Endodermal cell (in vitro differentiated cells): Measurements from ENCODE around the gene OR5C1. TPM values are rescaled to one million over a fixed set of nuclear protein-coding genes. Genes with fewer than 3 reads are reported as not detected.
A peak's percentile ranks its signal among the peaks of the same experiment; 100 is the strongest.

Experiments
- DNase-seq: peaks from one replicate; pipeline ENCODE4 v3.0.0-alpha.2; 2017
- H3K27ac ChIP-seq: 2 replicates; pipeline ENCODE4 v1.5.1; 2013; ENCODE audit warnings: mild to moderate bottlenecking, low read depth, low read length, moderate library complexity
- H3K27me3 ChIP-seq: 2 replicates; pipeline ENCODE4 v1.6.1; 2013; ENCODE audit warnings: mild to moderate bottlenecking, low read length, moderate library complexity; ENCODE audit not compliant: insufficient read depth, control insufficient read depth, poor library complexity, severe bottlenecking
- H3K36me3 ChIP-seq: 2 replicates; pipeline ENCODE4 v1.7.0; 2013; ENCODE audit warnings: mild to moderate bottlenecking, low read length, moderate library complexity; ENCODE audit not compliant: control insufficient read depth, insufficient read depth
- H3K4me1 ChIP-seq: one replicate; pipeline ENCODE4 v1.7.0; 2013; ENCODE audit warnings: low read length; ENCODE audit not compliant: control insufficient read depth, insufficient read depth
- H3K4me3 ChIP-seq: 2 replicates; pipeline ENCODE4 v1.5.1; 2013; ENCODE audit warnings: mild to moderate bottlenecking, low read length, moderate library complexity
- H3K9ac ChIP-seq: 2 replicates; pipeline ENCODE4 v1.6.1; 2013; ENCODE audit warnings: mild to moderate bottlenecking, low read length, moderate library complexity; ENCODE audit not compliant: poor library complexity, severe bottlenecking; ENCODE audit errors: extremely low read depth
- H3K9me3 ChIP-seq: 2 replicates; pipeline ENCODE4 v1.6.1; 2013; ENCODE audit warnings: mild to moderate bottlenecking, low read length, moderate library complexity; ENCODE audit not compliant: control insufficient read depth
- H3K27ac Mint-ChIP-seq: 2 replicates; pipeline ENCODE4 v1.8.0; 2020; ENCODE audit warnings: mixed read lengths
- H3K27me3 Mint-ChIP-seq: 2 replicates; pipeline ENCODE4 v1.8.0; 2021; ENCODE audit warnings: mild to moderate bottlenecking, mixed read lengths; ENCODE audit not compliant: insufficient read depth
- H3K36me3 Mint-ChIP-seq: 2 replicates; pipeline ENCODE4 v1.8.0; 2020; ENCODE audit warnings: low read depth, mixed read lengths
- H3K4me1 Mint-ChIP-seq: 2 replicates; pipeline ENCODE4 v1.8.0; 2020; ENCODE audit warnings: mixed read lengths
- H3K4me3 Mint-ChIP-seq: 2 replicates; pipeline ENCODE4 v1.8.0; 2020; ENCODE audit warnings: mild to moderate bottlenecking, moderate library complexity, mixed read lengths
- H3K9me3 Mint-ChIP-seq: 2 replicates; pipeline ENCODE4 v1.8.0; 2020; ENCODE audit warnings: mild to moderate bottlenecking, mixed read lengths
- CTCF ChIP-seq: fragments of 200-600 bp; sonication (generic); conservative IDR thresholded peaks from 2 replicates; pipeline ENCODE4 v1.5.0; 2021; ENCODE audit warnings: antibody characterized with exemption, mild to moderate bottlenecking
- WGBS, 2 experiments: methylation state at CpG; one replicate each; pipeline versions ENCODE4 v1.1.5 to v1.1.7; 2013; ENCODE audit warnings: missing lambda C conversion rate in 2 of 2, mixed read lengths in 1 of 2; ENCODE audit not compliant: insufficient coverage in 1 of 2, insufficient read length in 1 of 2; 5-methylcytosine and 5-hydroxymethylcytosine counted together
- total RNA-seq, 2 donors: library from RNA; stranded (reverse); fragmentation: NEBNext Ultra II Directional in 1 of 2; extraction: Animal tissue kit (Norgen Biotek cat#: 25700) in 1 of 2; gene quantifications; 2 replicates in 1 of 2; 3 replicates in 1 of 2; pipeline ENCODE4 v1.2.1, GENCODE V29; 2021

OR5C1 gene
- total RNA-seq, 2 donors from 2014 or later: not detected

DNA sequence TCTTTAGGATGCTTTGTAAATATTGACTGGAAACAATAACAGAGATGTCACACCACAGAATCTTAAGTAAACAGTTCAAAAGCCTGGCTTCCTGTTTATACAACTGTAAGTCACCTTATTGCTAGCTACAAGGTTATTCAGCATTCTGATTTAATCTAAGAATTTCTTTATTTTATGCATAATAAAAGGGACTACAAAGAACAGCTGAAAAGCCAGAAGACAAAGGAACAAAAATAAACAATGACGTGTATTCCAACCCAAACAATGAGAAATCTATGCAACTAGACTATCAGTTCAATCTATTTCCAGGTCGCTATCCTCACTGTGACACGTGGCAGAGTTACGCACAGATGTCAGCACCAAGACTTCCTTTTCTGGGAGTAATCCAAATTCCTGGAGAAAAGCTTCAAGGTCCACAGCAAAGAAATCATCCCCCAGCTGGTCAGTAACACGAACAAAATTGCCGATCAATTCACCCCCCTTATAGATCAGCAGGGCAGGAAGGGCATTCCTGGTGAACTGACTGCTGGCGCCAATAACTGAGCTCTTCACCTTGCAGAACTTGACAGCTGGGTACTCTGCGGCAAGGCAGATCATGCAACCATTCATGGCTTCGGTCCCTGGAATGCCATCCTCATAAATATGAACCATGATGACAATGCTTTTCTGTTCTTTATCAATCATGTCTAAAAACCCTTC, 31.2 kb downstream of the OR5C1 start:
- Histone ChIP-seq H3K27me3 (no peaks in the 10 kb centered on the region), H3K4me1 (peaks cover 3% of the 10 kb centered on the region), H3K9ac (no peak overlapping the region), H3K4me3 (no peak overlapping the region), H3K36me3 (peaks cover 83% of the 10 kb centered on the region), H3K9me3 (no peaks in the 10 kb centered on the region), H3K27ac (no peak overlapping the region)
- Mint-ChIP-seq H3K36me3 (peaks cover 59% of the 10 kb centered on the region), H3K27ac (no peak overlapping the region), H3K4me1 (peaks cover 18% of the 10 kb centered on the region), H3K27me3 (no peaks in the 10 kb centered on the region), H3K9me3 (no peaks in the 10 kb centered on the region), H3K4me3 (no peak overlapping the region)
- DNase-seq: no peak
- TF ChIP-seq CTCF: no peak
- WGBS, 2 experiments: 93 to 94% methylated on average over 6 to 9 of the region's 9 CpGs

- H3K4me3 ChIP-seq: no peak overlapping the region
- 95% methylated on average over 11 of the region's 11 CpGs for WGBS, 2 experiments
- H3K9ac ChIP-seq: no peak overlapping the region
- Mint-ChIP-seq H3K4me3 (no peak overlapping the region), H3K9me3 (no peaks in the 10 kb centered on the region), H3K27me3 (no peaks in the 10 kb centered on the region), H3K4me1 (peaks cover 18% of the 10 kb centered on the region), H3K36me3 (peaks cover 61% of the 10 kb centered on the region), H3K27ac (no peak overlapping the region)
- no peak for DNase-seq
- TF ChIP-seq CTCF: no peak
- peaks cover 3% of the 10 kb centered on the region for H3K4me1 ChIP-seq
- peaks cover 84% of the 10 kb centered on the region for H3K36me3 ChIP-seq
- no peaks in the 10 kb centered on the region for H3K27me3 ChIP-seq
- H3K27ac ChIP-seq: no peak overlapping the region
- H3K9me3 ChIP-seq: no peaks in the 10 kb centered on the region
Measured at GRCh38 chr9:122820490-122820845, 31.7 kb downstream of the OR5C1 start.

DNA sequence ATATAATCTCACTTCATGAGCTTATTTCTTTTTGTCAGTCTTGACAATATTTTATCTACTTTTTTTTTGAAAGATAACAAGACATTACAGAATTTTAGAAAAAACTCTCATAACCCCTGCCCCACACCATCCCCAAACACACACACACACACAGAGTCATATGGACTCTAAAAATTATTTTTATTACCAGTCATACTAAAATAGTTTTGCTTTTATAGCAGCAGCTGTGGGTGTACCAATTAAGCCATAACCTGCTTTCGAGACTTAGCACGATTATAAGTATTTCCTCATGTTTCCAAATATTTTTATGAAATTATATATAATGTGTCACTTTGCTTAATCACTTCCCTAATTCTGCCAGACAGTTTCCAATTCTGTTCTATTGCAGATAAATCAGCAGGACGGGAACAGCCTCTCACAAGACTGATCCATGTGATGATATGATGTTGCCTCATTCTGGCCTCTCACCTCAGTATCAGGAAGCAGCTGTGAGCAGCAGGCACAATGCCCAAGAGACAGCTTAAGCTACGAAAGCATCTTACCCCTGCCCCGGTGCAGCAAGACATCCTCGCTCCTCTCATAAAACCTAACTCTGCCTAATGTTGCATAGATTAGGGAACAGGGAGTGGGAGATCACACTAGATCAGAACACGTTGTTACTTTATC, 32.7 kb downstream of the OR5C1 start:
- H3K27me3 Mint-ChIP-seq: no peaks in the 10 kb centered on the region
- no peak for TF ChIP-seq CTCF
- 87 to 94% methylated on average over 3 to 7 of the region's 7 CpGs for WGBS, 2 experiments
- no peak overlapping the region for H3K27ac ChIP-seq
- H3K9ac ChIP-seq: no peak overlapping the region
- H3K36me3 ChIP-seq: peaks cover 83% of the 10 kb centered on the region
- H3K9me3 Mint-ChIP-seq: no peaks in the 10 kb centered on the region
- H3K36me3 Mint-ChIP-seq: peaks cover 63% of the 10 kb centered on the region
- no peaks in the 10 kb centered on the region for H3K27me3 ChIP-seq
- H3K9me3 ChIP-seq: no peaks in the 10 kb centered on the region
- H3K4me3 Mint-ChIP-seq: no peak overlapping the region
- H3K4me1 ChIP-seq: peaks cover 3% of the 10 kb centered on the region
- no peak for DNase-seq
- peak overlapping the region; percentile 7 for H3K27ac Mint-ChIP-seq
- peak overlapping the region; percentile 7 for H3K4me3 ChIP-seq
- H3K4me1 Mint-ChIP-seq: peaks cover 18% of the 10 kb centered on the region
